Motor neuron (in vitro differentiated cells): Measurements from ENCODE around the gene DIAPH3. TPM values are rescaled to one million over a fixed set of nuclear protein-coding genes. Genes with fewer than 3 reads are reported as not detected.

ENCODE experiments used
- ATAC-seq, 8 experiments: fragments of 200-7000 bp; cut with Tn5 transposase; replicated peaks in 6 of 8; 2 replicates each; pipeline ENCODE4 v1.8.0; 2021; ENCODE audit warnings: mild to moderate bottlenecking in 8 of 8, moderate library complexity in 8 of 8
- H3K27ac ChIP-seq, 2 donors: fragments of 250-450 bp; sonication (Bioruptor Pico); 2 replicates each; pipeline ENCODE4 v1.9.0; 2021; ENCODE audit warnings: antibody characterized with exemption in 2 of 2, mild to moderate bottlenecking in 2 of 2, moderate library complexity in 1 of 2
- H3K4me1 ChIP-seq, 2 donors: fragments of 250-450 bp; sonication (Bioruptor Pico); replicated peaks in 1 of 2; 2 replicates each; pipeline ENCODE4 v1.6.1; 2021; ENCODE audit warnings: antibody characterized with exemption in 2 of 2, mild to moderate bottlenecking in 2 of 2, moderate library complexity in 1 of 2
- H3K4me3 ChIP-seq, 5 donors: fragments of 250-450 bp; sonication (Bioruptor Pico); 2 replicates each; pipeline ENCODE4 v1.9.0; 2021; ENCODE audit warnings: antibody characterized with exemption in 5 of 5, mild to moderate bottlenecking in 5 of 5, moderate library complexity in 4 of 5
- WGBS, 10 experiments: fragments of 450-650 bp; shearing (Covaris generic); methylation state at CpG; one replicate each; pipeline ENCODE4 v1.0.0; 2022; 5-methylcytosine and 5-hydroxymethylcytosine counted together
- in situ Hi-C, 9 experiments: fragments of 400-800 bp; cut with MboI; loops; one replicate each; pipeline ENCODE4 v1.15.0; 2021; ENCODE audit warnings: low sequenced_read_pairs in 9 of 9, low pct_unique_long_range_greater_than_20kb in 2 of 9; ENCODE audit not compliant: unreplicated experiment in 9 of 9
- total RNA-seq, 8 experiments: library from RNA; unstranded; fragments of 300-600 nt; gene quantifications; 2 replicates each; pipeline versions ENCODE4 v1.2.3 to v1.2.4, GENCODE V29; 2022

The DIAPH3 gene
- total RNA-seq, 8 experiments from 2014 or later, result 0.25 to 11.2 (median 3.4) TPM

- in situ Hi-C loops, result no loop called here
- ATAC-seq, result peak in 1 of 8 experiments; percentile 54
- H3K4me1 ChIP-seq, result peaks cover 0 to 7% of the 10 kb centered on the region in 2 donors
- WGBS, 10 experiments, result 45 to 83% (median 77%) methylated on average over 3 to 6 of the region's 6 CpGs; no CpG with 5 or more reads in 1 of the 10 experiments
- no peak overlapping the region for H3K27ac ChIP-seq
- no peak overlapping the region for H3K4me3 ChIP-seq
Observed at GRCh38 chr13:59721926-59722910, 441.5 kb downstream of the DIAPH3 start.

- WGBS, 10 experiments, result 86 to 100% (median 100%) methylated on average over 1 of the region's 1 CpG
- Histone ChIP-seq H3K4me3 (no peak overlapping the region), H3K4me1 (no peaks in the 10 kb centered on the region), H3K27ac (no peak overlapping the region)
- in situ Hi-C loops, result no loop called here
- ATAC-seq, result no peak
Observed at GRCh38 chr13:59715611-59716010, 448.1 kb downstream of the DIAPH3 start.

- no peaks in the 10 kb centered on the region for H3K4me1 ChIP-seq
- H3K4me3 ChIP-seq, result no peak overlapping the region
- 50 to 100% (median 73%) methylated on average over 1 to 4 of the region's 4 CpGs; no CpG with 5 or more reads in 2 of the 10 experiments for WGBS, 10 experiments
- no peak overlapping the region for H3K27ac ChIP-seq
- in situ Hi-C loops, result no loop called here
- no peak for ATAC-seq
Observed at GRCh38 chr13:59710996-59711701, 452.6 kb downstream of the DIAPH3 start.

- no peak for ATAC-seq
- Histone ChIP-seq H3K27ac (no peak overlapping the region), H3K4me3 (no peak overlapping the region), H3K4me1 (no peaks in the 10 kb centered on the region)
- in situ Hi-C loops, result no loop called here
- WGBS, 10 experiments, result 88 to 100% (median 100%) methylated on average over 1 of the region's 1 CpG; no CpG with 5 or more reads in 1 of the 10 experiments
Observed at GRCh38 chr13:59710416-59710815, 453.3 kb downstream of the DIAPH3 start.

- WGBS, 10 experiments, result 81 to 100% (median 93%) methylated on average over 5 to 8 of the region's 8 CpGs; no CpG with 5 or more reads in 1 of the 10 experiments
- Histone ChIP-seq H3K4me3 (no peak overlapping the region), H3K27ac (no peak overlapping the region), H3K4me1 (no peaks in the 10 kb centered on the region)
- ATAC-seq, result no peak
- in situ Hi-C loops, result no loop called here
Observed at GRCh38 chr13:59706101-59706976, 457.4 kb downstream of the DIAPH3 start.

- H3K4me1 ChIP-seq, result no peaks in the 10 kb centered on the region
- no peak for ATAC-seq
- 88 to 100% (median 91%) methylated on average over 2 to 3 of the region's 3 CpGs for WGBS, 10 experiments
- no peak overlapping the region for H3K4me3 ChIP-seq
- H3K27ac ChIP-seq, result no peak overlapping the region
- in situ Hi-C loops, result no loop called here
Observed at GRCh38 chr13:59702269-59702668, 461.5 kb downstream of the DIAPH3 start.

GRCh38 chr13:59701261-59701660, 462.5 kb downstream of the DIAPH3 start:
- ATAC-seq, result no peak
- 38 to 100% (median 74%) methylated on average over 1 to 2 of the region's 2 CpGs; no CpG with 5 or more reads in 2 of the 10 experiments for WGBS, 10 experiments
- Histone ChIP-seq H3K4me3 (no peak overlapping the region), H3K4me1 (peaks cover 3% of the 10 kb centered on the region in 2 donors), H3K27ac (no peak overlapping the region)
- in situ Hi-C loops, result no loop called here

GRCh38 chr13:59700281-59700680, 463.4 kb downstream of the DIAPH3 start:
- H3K4me3 ChIP-seq, result no peak overlapping the region
- H3K4me1 ChIP-seq, result peaks cover 6 to 7% of the 10 kb centered on the region in 2 donors
- H3K27ac ChIP-seq, result no peak overlapping the region
- in situ Hi-C loops, result no loop called here
- no peak for ATAC-seq
- WGBS, 10 experiments, result 83 to 100% (median 94%) methylated on average over 1 to 2 of the region's 2 CpGs; no CpG with 5 or more reads in 3 of the 10 experiments

- peak in 5 of 8 experiments; percentile 57 to 97 (median 90) for ATAC-seq
- in situ Hi-C loops, result loop anchor here in 3 of 9 experiments (25.0 kb wide), 3 partner anchors 216 to 641 kb away; no protein-coding TSS in a partner anchor
- Histone ChIP-seq H3K4me3 (no peak overlapping the region), H3K4me1 (peaks cover 6 to 12% of the 10 kb centered on the region in 2 donors), H3K27ac (no peak overlapping the region)
- WGBS, 10 experiments, result 0 to 100% (median 38%) methylated on average over 1 of the region's 1 CpG; no CpG with 5 or more reads in 4 of the 10 experiments
Observed at GRCh38 chr13:59696271-59696670, 467.5 kb downstream of the DIAPH3 start.

- no peak overlapping the region for H3K27ac ChIP-seq
- in situ Hi-C loops, result loop anchor here in 3 of 9 experiments (25.0 kb wide), 3 partner anchors 221 to 646 kb away; no protein-coding TSS in a partner anchor
- ATAC-seq, result peak in 3 of 8 experiments; percentile 20 to 77 (median 48)
- WGBS, 10 experiments, result 8 to 100% (median 72%) methylated on average over 1 of the region's 1 CpG
- H3K4me3 ChIP-seq, result no peak overlapping the region
- peaks cover 13 to 28% of the 10 kb centered on the region in 2 donors for H3K4me1 ChIP-seq
Observed at GRCh38 chr13:59691501-59692066, 472.1 kb downstream of the DIAPH3 start.

- in situ Hi-C loops, result loop anchor here in 3 of 9 experiments (25.0 kb wide), 3 partner anchors 221 to 646 kb away; no protein-coding TSS in a partner anchor
- Histone ChIP-seq H3K4me3 (no peak overlapping the region), H3K27ac (no peak overlapping the region), H3K4me1 (peaks cover 9 to 23% of the 10 kb centered on the region in 2 donors)
- ATAC-seq, result peak in 4 of 8 experiments; percentile 11 to 62 (median 42)
- WGBS, 10 experiments, result 50 to 100% (median 81%) methylated on average over 1 of the region's 1 CpG; no CpG with 5 or more reads in 2 of the 10 experiments
Observed at GRCh38 chr13:59690857-59691500, 472.7 kb downstream of the DIAPH3 start.
